ENCODE data around the gene ARHGAP8.
A peak's percentile ranks its signal among the peaks of the same experiment; 100 is the strongest.

The ARHGAP8 gene

GRCh38 chr22:44777364-44777755, 25.0 kb downstream of the ARHGAP8 start:
- H3K9ac ChIP-seq (ENCODE audit: low read length) = no peak overlapping the region
- H2AK5ac ChIP-seq (ENCODE audit: low read length, severe bottlenecking) = no peak overlapping the region
- WGBS = 76% methylated on average over 2 of the region's 2 CpGs
- H3K4me3 ChIP-seq (ENCODE audit: insufficient read depth in 1 of 2, low read depth in 1 of 2, low read length in 2 of 2) = no peak overlapping the region
- peaks cover 6% of the 10 kb centered on the region for H3K9me3 ChIP-seq (ENCODE audit: control insufficient read depth, low read length)
- no peak overlapping the region for H3K27ac ChIP-seq (ENCODE audit: low read length, poor library complexity, severe bottlenecking)
- H3K36me3 ChIP-seq (ENCODE audit: control insufficient read depth in 1 of 2, insufficient read depth in 2 of 2, low read depth in 1 of 2, low read length in 2 of 2) = no peaks in the 10 kb centered on the region
- H3K14ac ChIP-seq (ENCODE audit: low read length in 2 of 2) = no peak overlapping the region
- H2AFZ ChIP-seq (ENCODE audit: low read depth, low read length) = no peak overlapping the region
- H4K8ac ChIP-seq (ENCODE audit: low read length) = no peak overlapping the region
- no peak for DNase-seq
- no peak overlapping the region for H3K4me2 ChIP-seq (ENCODE audit: low read length, poor library complexity, severe bottlenecking)
- no peak overlapping the region for H2BK12ac ChIP-seq (ENCODE audit: low read length in 2 of 2)
- no peak overlapping the region for H3K18ac ChIP-seq (ENCODE audit: low read depth in 1 of 2, low read length in 2 of 2)
- H3K79me1 ChIP-seq (replicated peaks; ENCODE audit: low read length, poor library complexity, severe bottlenecking) = no peaks in the 10 kb centered on the region
- H3K27me3 ChIP-seq (ENCODE audit: control insufficient read depth in 1 of 2, insufficient read depth in 1 of 2, low read length in 2 of 2) = peaks cover 6 to 18% of the 10 kb centered on the region in 2 experiments
- no peak overlapping the region for H2BK15ac ChIP-seq (ENCODE audit: low read depth, poor library complexity, severe bottlenecking)
- H4K91ac ChIP-seq (ENCODE audit: low read length) = no peak overlapping the region
- peaks cover 5% of the 10 kb centered on the region for H3K4me1 ChIP-seq (ENCODE audit: control insufficient read depth, insufficient read depth, low read depth, low read length)
- H3K4ac ChIP-seq (ENCODE audit: low read depth in 1 of 2, low read length in 2 of 2) = no peak overlapping the region
- H2BK5ac ChIP-seq (ENCODE audit: low read depth, low read length, poor library complexity, severe bottlenecking) = no peak overlapping the region
- no peak overlapping the region for H3K23ac ChIP-seq (ENCODE audit: low read length in 2 of 2)
- no peak overlapping the region for H2BK120ac ChIP-seq (ENCODE audit: low read depth, low read length)

- Histone ChIP-seq H3K4me2 (ENCODE audit: low read length, poor library complexity, severe bottlenecking) (no peak overlapping the region), H2BK12ac (ENCODE audit: low read length in 2 of 2) (no peak overlapping the region), H3K27me3 (ENCODE audit: control insufficient read depth in 1 of 2, insufficient read depth in 1 of 2, low read length in 2 of 2) (peaks cover 6 to 23% of the 10 kb centered on the region in 2 experiments), H3K23ac (ENCODE audit: low read length in 2 of 2) (no peak overlapping the region), H3K9ac (ENCODE audit: low read length) (no peak overlapping the region), H3K79me1 (replicated peaks; ENCODE audit: low read length, poor library complexity, severe bottlenecking) (no peaks in the 10 kb centered on the region), H3K36me3 (ENCODE audit: control insufficient read depth in 1 of 2, insufficient read depth in 2 of 2, low read depth in 1 of 2, low read length in 2 of 2) (no peaks in the 10 kb centered on the region), H4K91ac (ENCODE audit: low read length) (no peak overlapping the region), H3K4ac (ENCODE audit: low read depth in 1 of 2, low read length in 2 of 2) (no peak overlapping the region), H3K9me3 (ENCODE audit: control insufficient read depth, low read length) (no peaks in the 10 kb centered on the region), H2AK5ac (ENCODE audit: low read length, severe bottlenecking) (no peak overlapping the region), H2AFZ (ENCODE audit: low read depth, low read length) (no peak overlapping the region), H3K4me3 (ENCODE audit: insufficient read depth in 1 of 2, low read depth in 1 of 2, low read length in 2 of 2) (no peak overlapping the region), H2BK5ac (ENCODE audit: low read depth, low read length, poor library complexity, severe bottlenecking) (no peak overlapping the region), H3K18ac (ENCODE audit: low read depth in 1 of 2, low read length in 2 of 2) (no peak overlapping the region), H2BK15ac (ENCODE audit: low read depth, poor library complexity, severe bottlenecking) (no peak overlapping the region), H3K14ac (ENCODE audit: low read length in 2 of 2) (no peak overlapping the region), H2BK120ac (ENCODE audit: low read depth, low read length) (no peak overlapping the region), H4K8ac (ENCODE audit: low read length) (no peak overlapping the region), H3K4me1 (ENCODE audit: control insufficient read depth, insufficient read depth, low read depth, low read length) (peaks cover 5% of the 10 kb centered on the region), H3K27ac (ENCODE audit: low read length, poor library complexity, severe bottlenecking) (no peak overlapping the region)
- 89% methylated on average over 16 of the region's 17 CpGs for WGBS
- DNase-seq = no peak
These were observed 28.6 kb downstream of the ARHGAP8 start for GRCh38 chr22:44780876-44781449.

- H3K23ac ChIP-seq (ENCODE audit: low read length in 2 of 2) = no peak overlapping the region
- H3K9me3 ChIP-seq (ENCODE audit: control insufficient read depth, low read length) = no peaks in the 10 kb centered on the region
- H2AFZ ChIP-seq (ENCODE audit: low read depth, low read length) = no peak overlapping the region
- no peak overlapping the region for H3K9ac ChIP-seq (ENCODE audit: low read length)
- no peak overlapping the region for H2BK5ac ChIP-seq (ENCODE audit: low read depth, low read length, poor library complexity, severe bottlenecking)
- no peak for DNase-seq
- H4K91ac ChIP-seq (ENCODE audit: low read length) = peak overlapping the region; percentile 8
- WGBS = 84% methylated on average over 17 of the region's 17 CpGs
- H3K18ac ChIP-seq (ENCODE audit: low read depth in 1 of 2, low read length in 2 of 2) = no peak overlapping the region
- no peak overlapping the region for H4K8ac ChIP-seq (ENCODE audit: low read length)
- H2BK15ac ChIP-seq (ENCODE audit: low read depth, poor library complexity, severe bottlenecking) = no peak overlapping the region
- H3K27ac ChIP-seq (ENCODE audit: low read length, poor library complexity, severe bottlenecking) = no peak overlapping the region
- H3K4me3 ChIP-seq (ENCODE audit: insufficient read depth in 1 of 2, low read depth in 1 of 2, low read length in 2 of 2) = no peak overlapping the region
- no peak overlapping the region for H2BK120ac ChIP-seq (ENCODE audit: low read depth, low read length)
- no peaks in the 10 kb centered on the region for H3K4me1 ChIP-seq (ENCODE audit: control insufficient read depth, insufficient read depth, low read depth, low read length)
- no peak overlapping the region for H3K4ac ChIP-seq (ENCODE audit: low read depth in 1 of 2, low read length in 2 of 2)
- no peaks in the 10 kb centered on the region for H3K36me3 ChIP-seq (ENCODE audit: control insufficient read depth in 1 of 2, insufficient read depth in 2 of 2, low read depth in 1 of 2, low read length in 2 of 2)
- H3K79me1 ChIP-seq (replicated peaks; ENCODE audit: low read length, poor library complexity, severe bottlenecking) = no peaks in the 10 kb centered on the region
- H3K14ac ChIP-seq (ENCODE audit: low read length in 2 of 2) = no peak overlapping the region
- peaks cover 0 to 15% of the 10 kb centered on the region in 2 experiments for H3K27me3 ChIP-seq (ENCODE audit: control insufficient read depth in 1 of 2, insufficient read depth in 1 of 2, low read length in 2 of 2)
- H3K4me2 ChIP-seq (ENCODE audit: low read length, poor library complexity, severe bottlenecking) = no peak overlapping the region
- no peak overlapping the region for H2BK12ac ChIP-seq (ENCODE audit: low read length in 2 of 2)
- H2AK5ac ChIP-seq (ENCODE audit: low read length, severe bottlenecking) = no peak overlapping the region
These were observed 30.1 kb downstream of the ARHGAP8 start for GRCh38 chr22:44782363-44782963.

GRCh38 chr22:44783091-44783490, 30.7 kb downstream of the ARHGAP8 start:
- Histone ChIP-seq H4K8ac (ENCODE audit: low read length) (no peak overlapping the region), H3K9me3 (ENCODE audit: control insufficient read depth, low read length) (no peaks in the 10 kb centered on the region)
- WGBS = 64% methylated on average over 10 of the region's 10 CpGs

More at GRCh38 chr22:44783091-44783490, 30.7 kb downstream of the ARHGAP8 start:
- Histone ChIP-seq H2BK120ac (ENCODE audit: low read depth, low read length) (no peak overlapping the region), H3K18ac (ENCODE audit: low read depth in 1 of 2, low read length in 2 of 2) (no peak overlapping the region), H3K9ac (ENCODE audit: low read length) (no peak overlapping the region), H3K23ac (ENCODE audit: low read length in 2 of 2) (no peak overlapping the region), H3K4ac (ENCODE audit: low read depth in 1 of 2, low read length in 2 of 2) (no peak overlapping the region), H3K27ac (ENCODE audit: low read length, poor library complexity, severe bottlenecking) (no peak overlapping the region), H2BK12ac (ENCODE audit: low read length in 2 of 2) (no peak overlapping the region), H2AFZ (ENCODE audit: low read depth, low read length) (no peak overlapping the region), H3K4me3 (ENCODE audit: insufficient read depth in 1 of 2, low read depth in 1 of 2, low read length in 2 of 2) (no peak overlapping the region), H2BK5ac (ENCODE audit: low read depth, low read length, poor library complexity, severe bottlenecking) (no peak overlapping the region), H4K91ac (ENCODE audit: low read length) (no peak overlapping the region), H2BK15ac (ENCODE audit: low read depth, poor library complexity, severe bottlenecking) (no peak overlapping the region), H3K4me1 (ENCODE audit: control insufficient read depth, insufficient read depth, low read depth, low read length) (no peaks in the 10 kb centered on the region), H3K79me1 (replicated peaks; ENCODE audit: low read length, poor library complexity, severe bottlenecking) (no peaks in the 10 kb centered on the region), H3K4me2 (ENCODE audit: low read length, poor library complexity, severe bottlenecking) (no peak overlapping the region), H3K36me3 (ENCODE audit: control insufficient read depth in 1 of 2, insufficient read depth in 2 of 2, low read depth in 1 of 2, low read length in 2 of 2) (no peaks in the 10 kb centered on the region), H3K14ac (ENCODE audit: low read length in 2 of 2) (no peak overlapping the region), H2AK5ac (ENCODE audit: low read length, severe bottlenecking) (no peak overlapping the region), H3K27me3 (ENCODE audit: control insufficient read depth in 1 of 2, insufficient read depth in 1 of 2, low read length in 2 of 2) (peaks cover 0 to 15% of the 10 kb centered on the region in 2 experiments)
- DNase-seq = no peak

Measured in mesenchymal stem cell (in vitro differentiated cells and primary cell).